Endothelial cell of umbilical vein (primary cell): ENCODE measurements around the gene CBL. TPM values are rescaled to one million over a fixed set of nuclear protein-coding genes. Genes with fewer than 3 reads are reported as not detected.
A peak's percentile ranks its signal among the peaks of the same experiment; 100 is the strongest.

Source experiments
- BruUV-seq: library from RNA; stranded (reverse); fragments of 400-500 nt; replicated peaks from 2 replicates; lab custom pipeline; 2021; lab: Mats Ljungman, UMichigan
- CTCF ChIA-PET: fragments of 300-600, 350-600 bp; sonication (Branson Sonifier 250); formaldehyde crosslinking; loops from one replicate; lab custom pipeline; 2021; ENCODE audit warnings: antibody characterized with exemption, inconsistent platforms; lab: Charles Lee
- POLR2A ChIA-PET: fragments of 300-600, 350-600 bp; sonication (Branson Sonifier 250); formaldehyde crosslinking; loops from one replicate; lab custom pipeline; 2021; ENCODE audit warnings: antibody characterized with exemption, inconsistent platforms; lab: Charles Lee
- DNase-seq: peaks from one replicate; pipeline ENCODE4 v3.0.0-alpha.2; 2011; ENCODE audit warnings: low read depth, low spot score
- FAIRE-seq: peaks from 2 replicates; lab custom pipeline; 2011; peaks lifted over from hg19 to GRCh38; lab: Jason Lieb, UNC
- H2AFZ ChIP-seq: 2 replicates; pipeline ENCODE4 v1.6.0; 2012; ENCODE audit warnings: low read depth, low read length, control low read depth, inconsistent platforms
- H3K27ac ChIP-seq: 2 replicates; pipeline ENCODE4 v1.5.1; 2011; ENCODE audit warnings: low read depth, mild to moderate bottlenecking, control low read depth, low read length, moderate library complexity; ENCODE audit not compliant: insufficient read depth
- H3K27me3 ChIP-seq, 2 experiments: 2 replicates each; pipeline versions ENCODE4 v1.6.0 to v1.6.1; 2011; ENCODE audit warnings: low read length in 2 of 2, mixed read lengths in 1 of 2; ENCODE audit not compliant: control insufficient read depth in 2 of 2, insufficient read depth in 2 of 2
- H3K36me3 ChIP-seq, 2 experiments: 2 replicates in 1 of 2; 3 replicates in 1 of 2; pipeline ENCODE4 v1.5.1; 2011; ENCODE audit warnings: low read length in 2 of 2, mild to moderate bottlenecking in 1 of 2, moderate library complexity in 1 of 2; ENCODE audit not compliant: control insufficient read depth in 2 of 2, insufficient read depth in 2 of 2; ENCODE audit errors: extremely low read depth in 1 of 2
- H3K4me1 ChIP-seq: 3 replicates; pipeline ENCODE4 v1.5.1; 2011; ENCODE audit warnings: mild to moderate bottlenecking, low read length; ENCODE audit not compliant: control insufficient read depth, insufficient read depth; ENCODE audit errors: extremely low read depth
- H3K4me2 ChIP-seq: 2 replicates; pipeline ENCODE4 v1.6.1; 2011; ENCODE audit warnings: low read length, control low read depth, mixed read lengths; ENCODE audit not compliant: insufficient read depth
- H3K4me3 ChIP-seq, 3 experiments: fragments of 200-600 bp in 1 of 3; sonication (generic), shearing (Covaris generic) in 1 of 3; replicated peaks in 1 of 3; 2 replicates each; pipeline ENCODE4 v1.5.1; 2011 to 2016; ENCODE audit warnings: control low read depth in 3 of 3, low read length in 3 of 3, mild to moderate bottlenecking in 2 of 3, inconsistent platforms in 1 of 3, low read depth in 1 of 3, moderate library complexity in 1 of 3; ENCODE audit not compliant: insufficient read depth in 1 of 3
- H3K79me2 ChIP-seq: 2 replicates; pipeline ENCODE4 v1.6.0; 2012; ENCODE audit warnings: low read length, inconsistent platforms; ENCODE audit not compliant: control insufficient read depth, insufficient read depth
- H3K9ac ChIP-seq: replicated peaks from 2 replicates; pipeline ENCODE3; 2011; ENCODE audit warnings: low read length, control low read depth; ENCODE audit not compliant: insufficient read depth; ENCODE audit errors: extremely low read depth
- H3K9me1 ChIP-seq: replicated peaks from 3 replicates; pipeline ENCODE4 v1.6.0; 2011; ENCODE audit warnings: mild to moderate bottlenecking, low read length; ENCODE audit not compliant: control insufficient read depth, insufficient read depth; ENCODE audit errors: extremely low read depth
- H3K9me3 ChIP-seq: replicated peaks from 2 replicates; pipeline ENCODE4 v1.5.1; 2012; ENCODE audit warnings: low read length, inconsistent platforms; ENCODE audit not compliant: control insufficient read depth, insufficient read depth
- H4K20me1 ChIP-seq: replicated peaks from 2 replicates; pipeline ENCODE3; 2011; ENCODE audit warnings: mild to moderate bottlenecking, low read length; ENCODE audit not compliant: control insufficient read depth, insufficient read depth; ENCODE audit errors: extremely low read depth
- CTCF ChIP-seq, 2 donors: IDR thresholded peaks; 1 replicate in 1 of 2; 2 replicates in 1 of 2; pipeline ENCODE4 v1.5.1; 2011; ENCODE audit warnings: low read length in 2 of 2, mild to moderate bottlenecking in 2 of 2, moderate library complexity in 2 of 2, control low read depth in 1 of 2, inconsistent platforms in 1 of 2, low read depth in 1 of 2; ENCODE audit not compliant: insufficient read depth in 1 of 2; ENCODE audit errors: extremely low read depth in 1 of 2
- EZH2 ChIP-seq: IDR thresholded peaks from 2 replicates; pipeline ENCODE4 v1.6.1; 2012; ENCODE audit warnings: borderline replicate concordance, low read depth, mild to moderate bottlenecking, moderate library complexity, low read length, inconsistent platforms; ENCODE audit not compliant: severe bottlenecking
- FOS ChIP-seq: IDR thresholded peaks from 2 replicates; pipeline ENCODE4 v1.6.1; 2011; ENCODE audit warnings: mild to moderate bottlenecking, low read length, moderate library complexity, borderline replicate concordance; ENCODE audit not compliant: insufficient read depth
- GATA2 ChIP-seq: IDR thresholded peaks from 2 replicates; pipeline ENCODE4 v1.7.0; 2011; ENCODE audit warnings: low read depth, mild to moderate bottlenecking, moderate library complexity, mixed read lengths, low read length; ENCODE audit not compliant: insufficient read length, insufficient read depth
- JUN ChIP-seq: IDR thresholded peaks from 2 replicates; pipeline ENCODE4 v1.6.1; 2011; ENCODE audit warnings: borderline replicate concordance, low read depth; ENCODE audit not compliant: insufficient read length, insufficient read depth
- MAX ChIP-seq: IDR thresholded peaks from 2 replicates; pipeline ENCODE4 v1.6.1; 2011; ENCODE audit not compliant: insufficient read depth, insufficient read length
- MYC ChIP-seq: IDR thresholded peaks from one replicate; pipeline ENCODE4 v1.6.1; 2011; ENCODE audit warnings: mild to moderate bottlenecking, low read depth, low read length
- POLR2A ChIP-seq: IDR thresholded peaks from 2 replicates; pipeline ENCODE4 v1.6.1; 2012; ENCODE audit warnings: low read depth, mild to moderate bottlenecking, control low read depth, low read length
- POLR2AphosphoS5 ChIP-seq: IDR thresholded peaks from 2 replicates; pipeline ENCODE4 v1.6.1; 2012; ENCODE audit warnings: low read depth, mild to moderate bottlenecking, control low read depth, low read length, moderate library complexity; ENCODE audit not compliant: insufficient read depth
- dilution Hi-C: fragments of 300-500 bp; cut with MboI; formaldehyde crosslinking; loops from one replicate; pipeline ENCODE4 v1.15.0; 2019; ENCODE audit warnings: low sequenced_read_pairs; ENCODE audit not compliant: extremely low pct_ligation_motif_present
- intact Hi-C: fragments of 100-400 bp; cut with micrococcal nuclease; formaldehyde crosslinking; loops from one replicate; pipeline ENCODE4 v1.10.0; 2022
- polyA plus RNA-seq, 4 experiments: library from polyadenylated mRNA; depleted of rRNA in 3 of 4; stranded (reverse) in 3 of 4; unstranded in 1 of 4; fragments of >200 nt; gene quantifications; 2 replicates each; pipeline versions ENCODE4 v1.2.1 to v1.2.3, GENCODE V29; 2011 to 2012; ENCODE audit warnings: missing spikeins in 1 of 4
- total RNA-seq: library from RNA; stranded (reverse); gene quantifications from 2 replicates; pipeline ENCODE4 v1.2.3, GENCODE V29; 2021

CBL gene
- total and polyA plus RNA-seq, 2 donors (not counting 3 experiments of a cell fraction or from before 2014, with no cell fraction given) = 15.5 to 41.5 TPM

DNA sequence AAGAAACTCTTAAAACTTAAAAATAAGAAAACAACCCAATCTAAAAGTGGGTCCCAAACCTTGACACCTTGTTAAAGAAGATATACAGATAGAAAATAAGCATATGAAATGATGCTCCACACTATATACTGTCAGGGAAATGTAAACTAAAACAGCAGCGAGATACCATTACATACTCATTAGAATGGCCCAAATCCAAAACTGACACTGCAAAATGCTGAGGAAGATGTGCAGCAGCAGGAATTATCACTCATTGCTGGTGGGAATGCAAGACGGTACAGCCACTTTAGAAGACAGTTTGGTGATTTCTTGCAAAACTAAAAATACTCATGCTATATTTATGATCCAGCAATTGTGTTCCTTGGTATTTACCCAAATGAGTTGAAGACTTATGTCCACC lies 123.2 kb downstream of the CBL start:
- no peak for TF ChIP-seq MYC
- no peak for TF ChIP-seq EZH2
- TF ChIP-seq POLR2AphosphoS5 = no peak
- no peak for TF ChIP-seq POLR2A
- TF ChIP-seq JUN = no peak
- Histone ChIP-seq H3K27ac (no peak overlapping the region), H4K20me1 (no peaks in the 10 kb centered on the region), H3K4me2 (no peak overlapping the region), H3K4me1 (peaks cover 3% of the 10 kb centered on the region), H3K4me3 (no peak overlapping the region), H3K9me1 (no peaks in the 10 kb centered on the region), H2AFZ (no peak overlapping the region), H3K9ac (no peak overlapping the region), H3K36me3 (no peaks in the 10 kb centered on the region), H3K27me3 (peaks cover 0 to 6% of the 10 kb centered on the region in 2 experiments), H3K9me3 (no peaks in the 10 kb centered on the region), H3K79me2 (no peaks in the 10 kb centered on the region)
- CTCF ChIA-PET = interaction anchor here (15.9 kb wide), 1 partner anchor 10 kb away, joined by 301 read pairs; the partner anchor contains the start of gene C1QTNF5
- intact Hi-C loops (no loop called here), dilution Hi-C loops (no loop called here)
- no peak for FAIRE-seq
- BruUV-seq = no TSS peak
- POLR2A ChIA-PET = no interaction called here
- DNase-seq = no peak

GRCh38 chr11:119330237-119330636 lies 124.1 kb downstream of the CBL start:
- POLR2A ChIA-PET = no interaction called here
- peak; percentile 12 for FAIRE-seq
- Histone ChIP-seq H3K27me3 (peaks cover 0 to 6% of the 10 kb centered on the region in 2 experiments), H3K9ac (no peak overlapping the region), H2AFZ (no peak overlapping the region), H3K27ac (no peak overlapping the region), H3K9me1 (no peaks in the 10 kb centered on the region), H3K79me2 (peaks cover 6% of the 10 kb centered on the region), H3K9me3 (no peaks in the 10 kb centered on the region), H3K4me2 (no peak overlapping the region), H3K36me3 (no peaks in the 10 kb centered on the region), H4K20me1 (no peaks in the 10 kb centered on the region), H3K4me1 (peaks cover 9% of the 10 kb centered on the region), H3K4me3 (no peak overlapping the region)
- no TSS peak for BruUV-seq
- CTCF ChIA-PET = interaction anchor here (15.9 kb wide), 1 partner anchor 9 kb away, joined by 301 read pairs; the partner anchor contains the start of gene C1QTNF5
- dilution Hi-C loops (no loop called here), intact Hi-C loops (no loop called here)
- no peak for DNase-seq
- TF ChIP-seq POLR2AphosphoS5 (no peak), GATA2 (no peak), JUN (no peak), MYC (no peak), FOS (no peak), CTCF (IDR thresholded peaks at IDR 0.05; ENCODE audit: extremely low read depth in 1 of 2, insufficient read depth in 1 of 2, low read depth in 1 of 2, low read length in 2 of 2) (no peak), EZH2 (no peak), POLR2A (no peak), MAX (no peak)
